Measurements from ENCODE around the gene ANKFY1.

ANKFY1 gene

DNA sequence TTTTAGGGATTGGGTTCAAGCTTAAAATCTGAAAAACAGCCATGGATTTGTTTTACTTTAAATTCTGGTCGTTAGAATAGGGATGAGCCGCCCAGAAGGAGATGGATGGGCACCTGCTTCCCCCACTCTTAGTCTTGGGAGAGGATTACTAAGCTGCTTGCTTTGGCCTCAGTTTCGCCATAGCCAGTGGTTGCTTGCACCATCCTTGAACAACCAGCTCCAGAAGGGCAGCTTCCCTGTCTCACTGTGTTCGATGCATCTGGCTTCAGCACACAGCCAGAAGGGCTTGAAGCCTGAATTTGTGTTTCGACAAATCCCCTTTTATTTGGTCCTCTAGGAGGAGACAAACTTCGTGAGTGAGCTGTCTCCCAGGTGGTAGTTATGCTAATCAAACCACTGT, 113.7 kb downstream of the ANKFY1 start:
- ATAC-seq, result no peak
- TF ChIP-seq, protein P1, sequence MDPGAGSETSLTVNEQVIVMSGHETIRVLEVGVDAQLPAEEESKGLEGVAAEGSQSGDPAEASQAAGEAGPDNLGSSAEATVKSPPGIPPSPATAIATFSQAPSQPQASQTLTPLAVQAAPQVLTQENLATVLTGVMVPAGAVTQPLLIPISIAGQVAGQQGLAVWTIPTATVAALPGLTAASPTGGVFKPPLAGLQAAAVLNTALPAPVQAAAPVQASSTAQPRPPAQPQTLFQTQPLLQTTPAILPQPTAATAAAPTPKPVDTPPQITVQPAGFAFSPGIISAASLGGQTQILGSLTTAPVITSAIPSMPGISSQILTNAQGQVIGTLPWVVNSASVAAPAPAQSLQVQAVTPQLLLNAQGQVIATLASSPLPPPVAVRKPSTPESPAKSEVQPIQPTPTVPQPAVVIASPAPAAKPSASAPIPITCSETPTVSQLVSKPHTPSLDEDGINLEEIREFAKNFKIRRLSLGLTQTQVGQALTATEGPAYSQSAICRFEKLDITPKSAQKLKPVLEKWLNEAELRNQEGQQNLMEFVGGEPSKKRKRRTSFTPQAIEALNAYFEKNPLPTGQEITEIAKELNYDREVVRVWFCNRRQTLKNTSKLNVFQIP (CRISPR knock-in tag; IDR thresholded peaks at IDR 0.05; ENCODE audit: borderline replicate concordance, low read depth), result no peak
- TF ChIP-seq ISL1 (CRISPR knock-in tag; IDR thresholded peaks at IDR 0.05), result no peak
- no peak for TF ChIP-seq OSR1 (CRISPR knock-in tag; IDR thresholded peaks at IDR 0.05)
- no peak for TF ChIP-seq PPARA (CRISPR knock-in tag; IDR thresholded peaks at IDR 0.05; ENCODE audit: borderline replicate concordance)
- TF ChIP-seq ARNTL (CRISPR knock-in tag; IDR thresholded peaks at IDR 0.05; ENCODE audit: borderline replicate concordance, low read depth), result no peak
- TF ChIP-seq, protein P2, sequence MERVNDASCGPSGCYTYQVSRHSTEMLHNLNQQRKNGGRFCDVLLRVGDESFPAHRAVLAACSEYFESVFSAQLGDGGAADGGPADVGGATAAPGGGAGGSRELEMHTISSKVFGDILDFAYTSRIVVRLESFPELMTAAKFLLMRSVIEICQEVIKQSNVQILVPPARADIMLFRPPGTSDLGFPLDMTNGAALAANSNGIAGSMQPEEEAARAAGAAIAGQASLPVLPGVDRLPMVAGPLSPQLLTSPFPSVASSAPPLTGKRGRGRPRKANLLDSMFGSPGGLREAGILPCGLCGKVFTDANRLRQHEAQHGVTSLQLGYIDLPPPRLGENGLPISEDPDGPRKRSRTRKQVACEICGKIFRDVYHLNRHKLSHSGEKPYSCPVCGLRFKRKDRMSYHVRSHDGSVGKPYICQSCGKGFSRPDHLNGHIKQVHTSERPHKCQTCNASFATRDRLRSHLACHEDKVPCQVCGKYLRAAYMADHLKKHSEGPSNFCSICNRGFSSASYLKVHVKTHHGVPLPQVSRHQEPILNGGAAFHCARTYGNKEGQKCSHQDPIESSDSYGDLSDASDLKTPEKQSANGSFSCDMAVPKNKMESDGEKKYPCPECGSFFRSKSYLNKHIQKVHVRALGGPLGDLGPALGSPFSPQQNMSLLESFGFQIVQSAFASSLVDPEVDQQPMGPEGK (CRISPR knock-in tag; IDR thresholded peaks at IDR 0.05; ENCODE audit: borderline replicate concordance), result no peak
- no peak for TF ChIP-seq ZNF565 (CRISPR knock-in tag; conservative IDR thresholded peaks at IDR 0.05; ENCODE audit: low read depth)
- no peak for TF ChIP-seq ZFP3 (CRISPR knock-in tag; IDR thresholded peaks at IDR 0.05)
- no peak for TF ChIP-seq ZNF8 (CRISPR knock-in tag; IDR thresholded peaks at IDR 0.05)
- no peak for TF ChIP-seq GLIS3 (CRISPR knock-in tag; IDR thresholded peaks at IDR 0.05)
- TF ChIP-seq, protein P3, sequence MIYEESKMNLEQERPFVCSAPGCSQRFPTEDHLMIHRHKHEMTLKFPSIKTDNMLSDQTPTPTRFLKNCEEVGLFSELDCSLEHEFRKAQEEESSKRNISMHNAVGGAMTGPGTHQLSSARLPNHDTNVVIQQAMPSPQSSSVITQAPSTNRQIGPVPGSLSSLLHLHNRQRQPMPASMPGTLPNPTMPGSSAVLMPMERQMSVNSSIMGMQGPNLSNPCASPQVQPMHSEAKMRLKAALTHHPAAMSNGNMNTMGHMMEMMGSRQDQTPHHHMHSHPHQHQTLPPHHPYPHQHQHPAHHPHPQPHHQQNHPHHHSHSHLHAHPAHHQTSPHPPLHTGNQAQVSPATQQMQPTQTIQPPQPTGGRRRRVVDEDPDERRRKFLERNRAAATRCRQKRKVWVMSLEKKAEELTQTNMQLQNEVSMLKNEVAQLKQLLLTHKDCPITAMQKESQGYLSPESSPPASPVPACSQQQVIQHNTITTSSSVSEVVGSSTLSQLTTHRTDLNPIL (CRISPR knock-in tag; IDR thresholded peaks at IDR 0.05; ENCODE audit: low read depth), result no peak
- no peak for TF ChIP-seq CSDC2 (CRISPR knock-in tag; IDR thresholded peaks at IDR 0.05)
- TF ChIP-seq RARB (CRISPR knock-in tag; IDR thresholded peaks at IDR 0.05), result no peak
- no peak for TF ChIP-seq SNAI2 (CRISPR knock-in tag; IDR thresholded peaks at IDR 0.05)
- TF ChIP-seq ESRRG (CRISPR knock-in tag; IDR thresholded peaks at IDR 0.05), result no peak
- no peak for TF ChIP-seq ZNF70 (CRISPR knock-in tag; IDR thresholded peaks at IDR 0.05)

DNA sequence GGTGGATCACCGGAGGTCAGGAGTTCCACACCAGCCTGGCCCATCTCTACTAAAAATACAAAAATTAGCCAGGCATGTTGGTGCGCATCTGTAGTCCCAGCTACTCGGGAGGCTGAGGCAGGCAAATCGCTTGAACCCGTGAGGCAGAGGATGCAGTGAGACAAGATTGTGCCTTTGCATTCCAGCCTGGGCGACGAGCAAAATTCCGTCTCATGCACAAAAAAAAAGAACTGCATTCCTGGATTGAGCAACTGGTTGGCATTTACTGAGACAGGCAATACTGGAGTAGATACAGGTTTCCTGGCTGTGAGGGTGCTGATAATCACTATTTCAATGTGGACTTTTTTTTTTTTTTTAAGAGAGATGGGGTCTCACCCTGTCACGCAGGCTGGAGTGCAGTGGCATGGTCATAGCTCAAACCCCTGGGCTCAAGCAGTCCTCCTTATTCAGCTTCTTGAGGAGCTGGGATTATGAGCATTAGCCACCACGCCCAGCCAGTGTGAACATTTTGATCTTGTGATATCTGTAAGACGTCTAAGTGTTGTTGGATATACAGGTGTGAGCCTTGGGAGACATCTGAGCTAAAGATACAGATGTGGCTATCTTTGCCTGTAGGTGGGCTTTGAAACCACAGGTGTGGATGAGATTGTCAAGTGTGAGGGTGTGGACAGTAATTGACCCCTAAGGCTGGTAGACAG, 115.0 kb downstream of the ANKFY1 start:
- ATAC-seq, result no peak
- TF ChIP-seq, protein P2 (CRISPR knock-in tag; IDR thresholded peaks at IDR 0.05; ENCODE audit: borderline replicate concordance), result no peak
- TF ChIP-seq TCF4 (CRISPR knock-in tag; IDR thresholded peaks at IDR 0.05; ENCODE audit: borderline replicate concordance), result no peak
- no peak for TF ChIP-seq BACH2 (CRISPR knock-in tag; IDR thresholded peaks at IDR 0.05; ENCODE audit: borderline replicate concordance)
- no peak for TF ChIP-seq RARB (CRISPR knock-in tag; IDR thresholded peaks at IDR 0.05)
- no peak for TF ChIP-seq OSR1 (CRISPR knock-in tag; IDR thresholded peaks at IDR 0.05)
- TF ChIP-seq ZFP3 (CRISPR knock-in tag; IDR thresholded peaks at IDR 0.05), result no peak
- no peak for TF ChIP-seq SNAI2 (CRISPR knock-in tag; IDR thresholded peaks at IDR 0.05)
- TF ChIP-seq ISL1 (CRISPR knock-in tag; IDR thresholded peaks at IDR 0.05), result no peak
- no peak for TF ChIP-seq ZNF565 (CRISPR knock-in tag; conservative IDR thresholded peaks at IDR 0.05; ENCODE audit: low read depth)
- TF ChIP-seq ARNTL (CRISPR knock-in tag; IDR thresholded peaks at IDR 0.05; ENCODE audit: borderline replicate concordance, low read depth), result no peak
- no peak for TF ChIP-seq ZC3H10 (CRISPR knock-in tag; IDR thresholded peaks at IDR 0.05)

DNA sequence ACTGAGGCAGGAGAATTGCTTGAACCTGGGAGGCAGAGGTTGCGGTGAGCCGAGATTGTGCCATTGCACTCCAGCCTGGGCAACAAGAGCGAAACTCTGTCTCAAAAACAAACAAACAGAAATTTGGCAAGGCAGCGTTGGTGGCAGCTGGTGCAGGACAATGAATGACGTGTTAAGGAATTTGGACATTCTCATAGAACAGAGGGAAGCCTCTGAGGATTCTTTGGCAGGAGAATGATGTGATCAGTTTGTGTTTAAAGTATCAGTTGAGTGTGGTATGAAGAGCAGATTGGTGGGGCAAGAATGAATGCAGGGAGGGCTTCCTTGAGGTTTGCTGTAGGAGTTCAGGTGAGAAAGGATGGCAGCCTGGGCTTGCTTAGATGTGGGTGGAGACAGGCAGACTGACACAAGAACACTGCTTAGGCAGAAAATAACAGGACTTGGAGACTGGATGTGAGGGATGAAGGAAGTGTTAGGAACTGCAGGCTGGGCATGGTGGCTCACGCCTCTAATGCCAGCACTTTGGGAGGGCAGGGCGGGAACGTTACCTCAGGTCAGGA, 115.9 kb downstream of the ANKFY1 start:
- ATAC-seq, result no peak
- TF ChIP-seq, protein P2 (CRISPR knock-in tag; IDR thresholded peaks at IDR 0.05; ENCODE audit: borderline replicate concordance), result no peak
- TF ChIP-seq ZFP3 (CRISPR knock-in tag; IDR thresholded peaks at IDR 0.05), result no peak
- TF ChIP-seq ARNTL (CRISPR knock-in tag; IDR thresholded peaks at IDR 0.05; ENCODE audit: borderline replicate concordance, low read depth), result no peak
- no peak for TF ChIP-seq ZNF565 (CRISPR knock-in tag; conservative IDR thresholded peaks at IDR 0.05; ENCODE audit: low read depth)

Data from SK-N-SH treated with all-trans-retinoic acid at 6 μM for 48 hours (cell line).